Skeletal muscle satellite cell (primary cell): ENCODE measurements around the gene RPTOR.
A peak's percentile ranks its signal among the peaks of the same experiment; 100 is the strongest.

Source experiments
- H3K27me3 ChIP-seq: 2 replicates; pipeline ENCODE4 v1.7.0; 2013; ENCODE audit warnings: low read length; ENCODE audit not compliant: control insufficient read depth, insufficient read depth
- H3K36me3 ChIP-seq: 2 replicates; pipeline ENCODE4 v1.7.0; 2013; ENCODE audit warnings: mild to moderate bottlenecking, control low read depth, low read length; ENCODE audit not compliant: insufficient read depth
- H3K4me1 ChIP-seq: 2 replicates; pipeline ENCODE4 v1.7.0; 2013; ENCODE audit warnings: low read length; ENCODE audit not compliant: control insufficient read depth, insufficient read depth
- H3K4me2 ChIP-seq: 2 replicates; pipeline ENCODE4 v1.7.0; 2013; ENCODE audit warnings: mild to moderate bottlenecking, low read length
- H3K4me3 ChIP-seq: 2 replicates; pipeline ENCODE4 v1.7.0; 2013; ENCODE audit warnings: low read length
- H3K9ac ChIP-seq: 2 replicates; pipeline ENCODE4 v1.7.0; 2013; ENCODE audit warnings: mild to moderate bottlenecking, low read depth, low read length, moderate library complexity
- H3K9me3 ChIP-seq: replicated peaks from 2 replicates; pipeline ENCODE4 v1.7.0; 2013; ENCODE audit warnings: mild to moderate bottlenecking, control low read depth, low read length

Gene RPTOR

DNA sequence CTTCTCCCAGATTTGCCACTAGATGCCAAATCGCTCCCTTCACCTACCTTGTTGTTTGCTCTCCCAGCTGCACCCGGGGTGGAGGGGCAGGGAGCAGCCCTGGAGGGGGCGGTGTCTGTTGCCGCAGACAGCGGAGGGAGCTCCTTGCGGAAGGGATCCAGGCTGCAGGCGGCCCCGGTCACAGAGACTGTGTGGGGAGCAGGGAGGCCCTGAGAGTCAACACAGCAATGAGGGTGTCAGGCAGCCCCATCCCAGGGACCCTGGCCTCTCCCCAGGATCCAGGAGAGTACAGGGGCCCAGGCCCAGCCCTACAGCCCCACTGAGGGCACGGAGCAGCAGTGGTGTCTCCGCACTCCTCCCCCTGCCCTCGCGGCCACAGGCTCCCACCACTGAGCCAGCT lies 396.5 kb downstream of the RPTOR start:
- H3K4me3 ChIP-seq, result no peak overlapping the region
- H3K4me1 ChIP-seq, result peaks cover 14% of the 10 kb centered on the region
- no peaks in the 10 kb centered on the region for H3K9me3 ChIP-seq
- no peaks in the 10 kb centered on the region for H3K27me3 ChIP-seq
- H3K4me2 ChIP-seq, result no peak overlapping the region
- peaks cover 6% of the 10 kb centered on the region for H3K36me3 ChIP-seq
- no peak overlapping the region for H3K9ac ChIP-seq

DNA sequence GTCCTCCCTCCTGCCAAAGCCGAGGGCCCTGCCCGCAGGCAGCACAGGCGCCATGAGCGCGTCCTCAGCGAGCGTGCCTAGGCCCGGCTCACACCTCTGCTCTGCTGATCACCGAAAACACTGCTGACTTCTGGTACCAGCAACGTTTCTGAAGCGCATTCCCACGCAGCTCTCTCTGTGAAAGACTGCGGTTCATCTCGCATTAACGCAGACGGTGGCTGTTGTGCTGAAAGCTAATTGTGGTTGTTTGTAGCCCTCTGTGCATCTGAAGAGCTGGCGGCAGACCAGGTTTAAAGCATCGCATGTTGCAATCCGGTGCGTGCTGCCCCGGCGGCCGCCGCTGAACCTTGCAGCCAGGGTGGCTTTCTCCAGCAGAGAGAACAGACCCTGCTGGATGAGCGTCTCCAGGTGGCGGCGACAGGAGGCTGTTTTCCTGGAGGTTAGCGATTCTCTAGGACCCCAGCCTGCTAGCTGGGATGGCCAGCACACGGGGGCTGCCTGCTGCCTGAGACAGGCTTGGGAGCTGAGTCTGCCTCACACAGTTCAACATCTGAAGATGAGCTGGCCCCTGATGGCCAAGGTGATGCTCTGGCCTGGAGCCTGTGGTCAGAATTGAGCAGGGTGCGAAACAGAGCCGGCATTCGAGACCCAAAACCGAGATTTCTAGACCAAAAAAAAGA lies 397.2 kb downstream of the RPTOR start:
- Histone ChIP-seq H3K4me1 (peaks cover 14% of the 10 kb centered on the region), H3K4me2 (peak overlapping the region; percentile 40), H3K4me3 (no peak overlapping the region), H3K9me3 (no peaks in the 10 kb centered on the region), H3K27me3 (no peaks in the 10 kb centered on the region), H3K36me3 (peaks cover 11% of the 10 kb centered on the region), H3K9ac (no peak overlapping the region)

- Histone ChIP-seq H3K9ac (no peak overlapping the region), H3K9me3 (no peaks in the 10 kb centered on the region), H3K27me3 (no peaks in the 10 kb centered on the region), H3K36me3 (peaks cover 14% of the 10 kb centered on the region), H3K4me2 (peak overlapping the region; percentile 40), H3K4me1 (peaks cover 14% of the 10 kb centered on the region), H3K4me3 (no peak overlapping the region)
Measured at GRCh38 chr17:80942423-80943345, 398.0 kb downstream of the RPTOR start.

GRCh38 chr17:80943346-80944145 lies 398.9 kb downstream of the RPTOR start:
- Histone ChIP-seq H3K4me1 (peaks cover 14% of the 10 kb centered on the region), H3K4me2 (no peak overlapping the region), H3K36me3 (peaks cover 16% of the 10 kb centered on the region), H3K9me3 (no peaks in the 10 kb centered on the region), H3K4me3 (no peak overlapping the region), H3K27me3 (no peaks in the 10 kb centered on the region), H3K9ac (no peak overlapping the region)

DNA sequence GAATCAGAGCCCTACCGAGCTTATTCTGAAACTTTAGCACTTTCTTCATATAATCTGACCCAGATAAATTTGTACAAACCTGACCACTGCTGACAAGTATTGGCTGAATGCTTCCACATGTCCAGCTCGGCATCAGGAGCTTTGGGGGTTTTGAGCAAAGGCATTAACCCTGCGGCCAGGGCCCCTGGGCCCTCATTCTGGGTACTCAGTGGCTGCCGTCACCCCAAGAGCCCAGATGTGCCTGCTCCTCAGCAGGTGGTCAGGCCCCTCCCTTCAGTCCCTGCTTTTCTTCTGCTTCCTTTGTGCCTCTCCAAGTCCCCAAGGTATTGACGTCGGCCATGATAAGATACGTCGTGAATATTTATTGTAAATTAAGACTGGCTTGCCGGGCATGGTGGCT lies 399.7 kb downstream of the RPTOR start:
- H3K4me1 ChIP-seq, result peaks cover 14% of the 10 kb centered on the region
- H3K9me3 ChIP-seq, result no peaks in the 10 kb centered on the region
- peaks cover 16% of the 10 kb centered on the region for H3K36me3 ChIP-seq
- no peak overlapping the region for H3K4me3 ChIP-seq
- no peak overlapping the region for H3K9ac ChIP-seq
- H3K4me2 ChIP-seq, result no peak overlapping the region
- H3K27me3 ChIP-seq, result no peaks in the 10 kb centered on the region

DNA sequence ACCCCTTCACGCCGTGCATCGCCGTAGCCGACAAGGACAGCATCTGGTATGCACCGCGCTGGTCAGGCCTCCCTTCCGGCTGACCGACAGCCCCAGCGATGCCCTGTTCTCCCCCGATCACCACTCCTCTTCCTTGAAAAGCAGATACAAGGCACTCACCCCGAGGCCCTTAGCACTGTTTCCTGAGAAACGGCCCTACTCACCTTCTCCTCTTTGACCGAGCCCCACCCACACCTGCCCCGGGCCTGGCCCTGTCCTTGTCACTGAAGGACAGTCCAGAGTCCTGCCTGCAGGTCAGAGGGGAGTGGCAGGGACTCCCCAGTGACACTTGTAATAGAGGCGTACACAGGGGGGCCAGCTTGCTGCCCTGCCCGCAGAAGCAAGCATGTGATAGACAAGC lies 401.1 kb downstream of the RPTOR start:
- no peak overlapping the region for H3K9ac ChIP-seq
- peaks cover 16% of the 10 kb centered on the region for H3K36me3 ChIP-seq
- no peaks in the 10 kb centered on the region for H3K27me3 ChIP-seq
- H3K4me1 ChIP-seq, result peaks cover 14% of the 10 kb centered on the region
- no peak overlapping the region for H3K4me2 ChIP-seq
- H3K9me3 ChIP-seq, result no peaks in the 10 kb centered on the region
- no peak overlapping the region for H3K4me3 ChIP-seq

DNA sequence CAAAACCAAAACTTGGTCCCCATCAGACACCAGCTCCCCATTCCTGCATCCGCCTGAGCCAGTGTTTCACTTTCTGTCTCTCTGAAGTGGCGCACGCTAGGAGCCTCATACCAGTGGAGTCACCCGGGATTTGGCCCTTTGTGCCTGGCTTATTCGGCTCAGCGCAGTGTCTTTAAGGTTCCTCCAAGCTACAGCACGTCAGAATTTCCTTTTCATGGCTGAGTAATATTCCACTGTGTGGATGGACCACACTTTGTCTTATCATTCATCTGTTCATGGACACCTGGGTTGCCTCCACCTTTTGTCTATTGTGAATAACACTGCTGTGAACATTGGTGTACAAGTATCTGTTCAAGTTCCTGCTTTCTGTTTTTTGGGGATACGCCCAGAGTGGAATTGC lies 401.8 kb downstream of the RPTOR start:
- H3K9me3 ChIP-seq, result no peaks in the 10 kb centered on the region
- H3K36me3 ChIP-seq, result peaks cover 21% of the 10 kb centered on the region
- no peak overlapping the region for H3K4me3 ChIP-seq
- H3K4me1 ChIP-seq, result peaks cover 14% of the 10 kb centered on the region
- H3K27me3 ChIP-seq, result no peaks in the 10 kb centered on the region
- no peak overlapping the region for H3K9ac ChIP-seq
- H3K4me2 ChIP-seq, result no peak overlapping the region

DNA sequence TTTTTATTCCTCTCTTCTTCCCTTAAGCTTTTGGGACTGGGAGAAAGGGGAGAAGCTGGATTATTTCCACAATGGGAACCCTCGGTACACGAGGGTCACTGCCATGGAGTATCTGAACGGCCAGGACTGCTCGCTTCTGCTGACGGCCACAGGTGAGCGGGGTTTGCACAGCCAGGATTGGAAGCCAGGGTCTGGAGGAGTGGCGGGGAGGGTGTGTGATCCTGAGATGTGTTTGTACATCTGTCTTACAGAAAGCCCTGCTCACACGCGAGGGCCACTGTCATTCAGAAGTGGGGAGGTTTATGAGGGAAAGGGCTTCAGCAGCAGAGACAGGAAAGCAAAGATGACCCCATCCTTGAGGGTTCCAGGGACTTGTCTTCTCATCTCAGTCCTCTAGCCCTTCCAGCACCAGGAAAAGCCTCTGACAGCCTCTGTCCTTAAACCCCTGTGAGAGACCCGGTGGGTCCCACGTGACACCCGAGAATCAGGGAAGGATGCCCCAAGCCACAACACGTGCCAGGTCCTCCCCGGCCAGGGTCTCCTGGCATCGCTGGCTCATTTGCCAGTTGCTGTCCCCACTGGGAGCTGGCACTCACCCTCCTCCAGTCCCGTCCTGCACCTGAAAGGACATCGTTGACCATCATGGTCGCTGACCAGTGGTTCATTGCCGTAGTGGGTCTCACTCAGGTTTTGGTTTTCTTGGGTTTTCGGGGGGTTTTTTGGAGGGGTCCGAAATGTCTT lies 402.7 kb downstream of the RPTOR start:
- Histone ChIP-seq H3K4me1 (peaks cover 7% of the 10 kb centered on the region), H3K36me3 (peaks cover 26% of the 10 kb centered on the region), H3K9me3 (no peaks in the 10 kb centered on the region), H3K4me2 (no peak overlapping the region), H3K9ac (no peak overlapping the region), H3K4me3 (no peak overlapping the region), H3K27me3 (no peaks in the 10 kb centered on the region)

GRCh38 chr17:80948019-80948975 lies 403.7 kb downstream of the RPTOR start:
- no peaks in the 10 kb centered on the region for H3K9me3 ChIP-seq
- H3K9ac ChIP-seq, result no peak overlapping the region
- no peaks in the 10 kb centered on the region for H3K27me3 ChIP-seq
- H3K36me3 ChIP-seq, result peaks cover 27% of the 10 kb centered on the region
- no peak overlapping the region for H3K4me2 ChIP-seq
- no peak overlapping the region for H3K4me3 ChIP-seq
- no peaks in the 10 kb centered on the region for H3K4me1 ChIP-seq

DNA sequence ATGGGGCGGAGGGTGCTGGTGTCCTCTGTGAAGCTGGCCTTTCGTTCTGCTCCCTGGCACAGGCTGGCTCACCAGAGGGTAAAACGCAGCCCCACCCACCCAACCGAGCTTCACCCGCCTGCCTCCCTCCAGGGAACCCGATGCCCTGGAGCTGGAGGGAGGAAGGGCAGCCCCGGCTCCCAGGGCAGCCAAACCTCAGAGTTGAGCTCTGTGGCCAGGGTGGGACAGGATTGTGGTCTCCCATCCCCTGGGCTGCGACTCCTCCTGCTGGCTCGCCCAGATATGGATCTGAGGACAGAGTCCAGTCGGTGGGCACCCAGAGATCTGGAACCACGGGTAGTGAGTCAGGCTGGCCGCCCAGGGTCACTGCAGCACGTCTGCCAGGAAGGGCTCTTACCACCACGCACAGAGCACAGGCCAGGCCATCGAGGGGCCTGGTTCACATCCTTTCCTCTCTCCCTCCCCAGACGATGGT lies 404.4 kb downstream of the RPTOR start:
- Histone ChIP-seq H3K36me3 (peaks cover 27% of the 10 kb centered on the region), H3K27me3 (no peaks in the 10 kb centered on the region)

More for the DNA sequence above, 404.4 kb downstream of the RPTOR start:
- Histone ChIP-seq H3K4me1 (no peaks in the 10 kb centered on the region), H3K4me3 (no peak overlapping the region), H3K9me3 (no peaks in the 10 kb centered on the region), H3K9ac (no peak overlapping the region), H3K4me2 (no peak overlapping the region)
